AG04450 (cell line): ENCODE results near the gene EIF4G3. TPM values are rescaled to one million over a fixed set of nuclear protein-coding genes. Genes with fewer than 3 reads are reported as not detected.

ENCODE experiments used
- CTCF ChIA-PET: fragments of 300-600, 350-600 bp; formaldehyde crosslinking; extraction: SDS; loops from one replicate; lab custom pipeline; 2022; ENCODE audit warnings: antibody characterized with exemption, inconsistent platforms; lab: Charles Lee
- POLR2A ChIA-PET: fragments of 350-600 bp; formaldehyde crosslinking; extraction: SDS; loops from one replicate; lab custom pipeline; 2021; ENCODE audit warnings: antibody characterized with exemption, inconsistent platforms; lab: Yijun Ruan, JAX
- DNase-seq: peaks from one replicate; pipeline ENCODE4 v3.0.0-alpha.2; 2011; ENCODE audit warnings: low read depth, low spot score
- H3K27ac ChIP-seq: one replicate; pipeline ENCODE4 v1.5.1; 2012; ENCODE audit warnings: low read depth, low read length, control low read depth
- H3K27me3 ChIP-seq: one replicate; pipeline ENCODE4 v1.6.0; 2012; ENCODE audit warnings: low read length; ENCODE audit not compliant: control insufficient read depth, insufficient read depth
- H3K4me3 ChIP-seq: 2 replicates; pipeline ENCODE4 v1.5.1; 2011; ENCODE audit warnings: mild to moderate bottlenecking, low read depth, low read length, control low read depth
- H3K9me3 ChIP-seq: 2 replicates; pipeline ENCODE4 v1.5.1; 2012; ENCODE audit warnings: low read length; ENCODE audit not compliant: control insufficient read depth, insufficient read depth
- CTCF ChIP-seq: IDR thresholded peaks from 2 replicates; pipeline ENCODE4 v1.5.1; 2011; ENCODE audit warnings: low read depth, low read length, control low read depth, inconsistent platforms
- polyA plus RNA-seq: library from polyadenylated mRNA; depleted of rRNA; stranded (reverse); fragments of >200 nt; gene quantifications from 2 replicates; pipeline ENCODE4 v1.2.3, GENCODE V29; 2011

Gene EIF4G3
- polyA plus RNA-seq, 1 experiment, result 74.9 TPM

- Histone ChIP-seq H3K27me3 (no peaks in the 10 kb centered on the region), H3K9me3 (no peaks in the 10 kb centered on the region), H3K27ac (no peak overlapping the region), H3K4me3 (no peak overlapping the region)
- ChIA-PET POLR2A (no interaction called here), CTCF (interaction anchor here (1.0 kb wide), 1 partner anchor 10 kb away, joined by 3 read pairs; no protein-coding TSS in a partner anchor)
- no peak for DNase-seq
- TF ChIP-seq CTCF, result no peak
These were observed 23.3 kb downstream of the EIF4G3 start for GRCh38 chr1:21153388-21153787.

GRCh38 chr1:21152423-21153100, 24.1 kb downstream of the EIF4G3 start:
- CTCF ChIA-PET, result interaction anchor here (0.5 to 1.1 kb wide), 4 partner anchors 11 to 457 kb away, joined by 3 to 4 read pairs (median 3); no protein-coding TSS in a partner anchor
- Histone ChIP-seq H3K9me3 (no peaks in the 10 kb centered on the region), H3K4me3 (no peak overlapping the region), H3K27me3 (no peaks in the 10 kb centered on the region), H3K27ac (no peak overlapping the region)
- no peak for DNase-seq
- POLR2A ChIA-PET, result interaction anchor here (0.6 to 0.7 kb wide), 2 partner anchors 34 to 456 kb away, joined by 8 to 9 read pairs; no protein-coding TSS in a partner anchor
- no peak for TF ChIP-seq CTCF

GRCh38 chr1:21149855-21150432, 26.8 kb downstream of the EIF4G3 start:
- POLR2A ChIA-PET, result interaction anchor here (0.6 to 1.2 kb wide), 3 partner anchors 16 to 80 kb away, joined by 3 to 4 read pairs (median 3); no protein-coding TSS in a partner anchor
- H3K27ac ChIP-seq, result peak overlapping the region; percentile 79
- no peaks in the 10 kb centered on the region for H3K27me3 ChIP-seq
- peak; percentile 83 for DNase-seq
- CTCF ChIA-PET, result no interaction called here
- no peak for TF ChIP-seq CTCF
- no peak overlapping the region for H3K4me3 ChIP-seq
- no peaks in the 10 kb centered on the region for H3K9me3 ChIP-seq

- ChIA-PET POLR2A (interaction anchor here (0.6 to 1.2 kb wide), 3 partner anchors 17 to 80 kb away, joined by 3 to 4 read pairs (median 3); no protein-coding TSS in a partner anchor), CTCF (no interaction called here)
- Histone ChIP-seq H3K27ac (peak overlapping the region; percentile 79), H3K27me3 (no peaks in the 10 kb centered on the region), H3K4me3 (no peak overlapping the region), H3K9me3 (no peaks in the 10 kb centered on the region)
- DNase-seq, result no peak
- no peak for TF ChIP-seq CTCF
These were observed 27.3 kb downstream of the EIF4G3 start for GRCh38 chr1:21149430-21149854.

- Histone ChIP-seq H3K27ac (no peak overlapping the region), H3K9me3 (no peaks in the 10 kb centered on the region), H3K4me3 (no peak overlapping the region), H3K27me3 (no peaks in the 10 kb centered on the region)
- ChIA-PET POLR2A (no interaction called here), CTCF (no interaction called here)
- DNase-seq, result no peak
- TF ChIP-seq CTCF, result no peak
These were observed 32.9 kb downstream of the EIF4G3 start for GRCh38 chr1:21143752-21144151.
